SU-DHL-6 (cell line): ENCODE measurements around the gene STIMATE.

Experiments
- CTCF ChIP-seq: fragments of 200-600 bp; sonication (generic); IDR thresholded peaks from one replicate; pipeline ENCODE4 v1.5.1; 2017; ENCODE audit warnings: antibody characterized with exemption, mild to moderate bottlenecking, low read length, moderate library complexity; ENCODE audit not compliant: insufficient read depth, poor library complexity, severe bottlenecking
- EZH2phosphoT487 ChIP-seq: fragments of 200-600 bp; sonication (generic), shearing (Covaris generic); conservative IDR thresholded peaks from 2 replicates; pipeline ENCODE4 v1.6.1; 2018; ENCODE audit warnings: mild to moderate bottlenecking, antibody characterized with exemption, low read length, moderate library complexity, mixed read lengths

DNA sequence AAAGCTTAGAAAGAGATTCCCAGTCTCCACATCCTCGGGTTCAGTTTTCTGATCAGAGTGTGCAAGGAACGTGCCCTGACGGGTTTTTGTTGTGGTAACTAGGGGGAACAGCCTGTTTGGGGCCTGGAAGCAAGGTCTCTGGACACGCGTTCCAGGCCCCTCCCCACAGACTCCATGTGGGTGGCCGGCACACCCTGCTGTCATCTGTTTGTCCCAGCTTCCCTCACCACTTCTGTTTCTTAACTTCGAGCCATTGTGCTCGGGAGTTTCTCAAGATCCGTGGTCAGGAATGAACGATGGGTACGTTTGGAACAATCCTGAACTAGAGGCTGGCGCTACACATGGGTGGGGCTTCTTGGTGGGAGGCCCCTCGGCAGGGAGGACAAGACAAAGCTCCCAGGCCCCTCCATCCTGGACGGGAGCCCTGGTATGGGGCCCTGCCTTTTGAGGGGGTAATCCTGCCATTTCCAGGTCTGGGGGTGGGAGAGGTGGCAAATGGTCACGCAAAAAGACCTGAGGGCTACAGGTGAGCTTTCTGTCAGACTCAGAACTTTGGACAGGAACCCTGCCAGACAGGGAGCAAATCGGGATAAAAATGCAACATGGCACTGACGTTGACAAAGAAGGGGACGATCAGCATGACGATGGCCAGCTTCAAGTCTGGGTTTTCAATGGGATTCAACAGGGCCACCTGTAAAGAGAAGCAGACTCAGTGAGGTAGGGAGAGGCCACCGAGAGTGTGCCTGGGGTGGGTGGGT lies 54.1 kb downstream of the STIMATE start:
- TF ChIP-seq CTCF, result no peak
- no peak for TF ChIP-seq EZH2phosphoT487
